SK-N-SH (cell line): Measurements from ENCODE around the gene PSMD1. TPM values are rescaled to one million over a fixed set of nuclear protein-coding genes. Genes with fewer than 3 reads are reported as not detected.

Source experiments
- CTCF ChIA-PET: fragments of 300-600, 350-600 bp; formaldehyde crosslinking; extraction: SDS; loops from one replicate; lab custom pipeline; 2021; lab: Yijun Ruan, JAX
- POLR2A ChIA-PET: fragments of 350-600 bp; sonication (Branson Sonifier 250); formaldehyde crosslinking; extraction: SDS; loops from one replicate; lab custom pipeline; 2020; ENCODE audit warnings: antibody characterized with exemption, inconsistent platforms; lab: Yijun Ruan, JAX
- DNase-seq: peaks from one replicate; pipeline ENCODE4 v3.0.0; 2012
- H2AFZ ChIP-seq: fragments of 200-600 bp; sonication (generic); 2 replicates; pipeline ENCODE4 v1.8.1; 2016; ENCODE audit warnings: antibody characterized with exemption, mild to moderate bottlenecking, low read depth
- H3F3A ChIP-seq: fragments of 200-600 bp; sonication (generic); replicated peaks from 2 replicates; pipeline ENCODE3; 2016; ENCODE audit warnings: antibody characterized with exemption, mild to moderate bottlenecking; ENCODE audit not compliant: insufficient read depth
- H3K27ac ChIP-seq, 2 experiments: fragments of 200-500 bp in 1 of 2; fragments of 200-600 bp in 1 of 2; sonication (Bioruptor generic) in 1 of 2; sonication (generic), shearing (Covaris generic) in 1 of 2; 2 replicates each; pipeline versions ENCODE4 v1.5.1 to v1.6.1; 2014 to 2016; ENCODE audit warnings: low read depth in 2 of 2, inconsistent platforms in 1 of 2, low read length in 1 of 2, mild to moderate bottlenecking in 1 of 2, mixed read lengths in 1 of 2
- H3K27me3 ChIP-seq: fragments of 200-600 bp; sonication (generic), shearing (Covaris generic); 2 replicates; pipeline ENCODE4 v1.6.1; 2016; ENCODE audit warnings: mixed run types; ENCODE audit not compliant: insufficient read depth
- H3K36me3 ChIP-seq, 2 experiments: fragments of 200-500 bp in 1 of 2; fragments of 200-600 bp in 1 of 2; sonication (Bioruptor generic) in 1 of 2; sonication (generic) in 1 of 2; replicated peaks in 1 of 2; 2 replicates each; pipeline versions ENCODE3 to v1.5.1; 2014 to 2016; ENCODE audit warnings: low read length in 1 of 2, mild to moderate bottlenecking in 1 of 2; ENCODE audit not compliant: insufficient read depth in 2 of 2, control insufficient read depth in 1 of 2
- H3K4me1 ChIP-seq, 2 experiments: fragments of 200-500 bp in 1 of 2; fragments of 200-600 bp in 1 of 2; sonication (Bioruptor generic) in 1 of 2; sonication (generic), shearing (Covaris generic) in 1 of 2; 2 replicates each; pipeline versions ENCODE4 v1.5.1 to v1.6.1; 2014 to 2016; ENCODE audit warnings: low read depth in 1 of 2, low read length in 1 of 2, mixed run types in 1 of 2; ENCODE audit not compliant: insufficient read depth in 2 of 2, control insufficient read depth in 1 of 2
- H3K4me2 ChIP-seq: fragments of 200-600 bp; sonication (generic), shearing (Covaris generic); 2 replicates; pipeline ENCODE4 v1.6.1; 2017; ENCODE audit warnings: mixed run types
- H3K4me3 ChIP-seq, 2 experiments: fragments of 200-500 bp in 1 of 2; fragments of 200-600 bp in 1 of 2; sonication (Bioruptor generic) in 1 of 2; sonication (generic), shearing (Covaris generic) in 1 of 2; 2 replicates each; pipeline versions ENCODE4 v1.5.1 to v1.8.1; 2014 to 2016; ENCODE audit warnings: low read depth in 2 of 2, inconsistent platforms in 1 of 2, low read length in 1 of 2, mild to moderate bottlenecking in 1 of 2, mixed read lengths in 1 of 2, moderate library complexity in 1 of 2
- H3K79me2 ChIP-seq: fragments of 200-600 bp; sonication (generic); 2 replicates; pipeline ENCODE4 v1.8.1; 2017; ENCODE audit warnings: mild to moderate bottlenecking; ENCODE audit not compliant: insufficient read depth
- H3K9ac ChIP-seq: fragments of 200-600 bp; sonication (generic); 2 replicates; pipeline ENCODE4 v1.6.1; 2017; ENCODE audit warnings: mixed run types
- H3K9me2 ChIP-seq: fragments of 200-600 bp; sonication (generic); 2 replicates; pipeline ENCODE4 v1.6.1; 2017; ENCODE audit warnings: mixed run types
- H3K9me3 ChIP-seq: fragments of 200-600 bp; sonication (generic); 2 replicates; pipeline ENCODE4 v1.6.1; 2017; ENCODE audit warnings: mixed run types, mild to moderate bottlenecking, moderate library complexity
- H4K20me1 ChIP-seq: fragments of 200-600 bp; sonication (generic); 2 replicates; pipeline ENCODE4 v1.6.1; 2017; ENCODE audit warnings: mild to moderate bottlenecking, mixed run types; ENCODE audit not compliant: insufficient read depth
- EZH2phosphoT487 ChIP-seq: fragments of 200-600 bp; sonication (generic); IDR thresholded peaks from 2 replicates; pipeline ENCODE4 v1.6.1; 2017; ENCODE audit warnings: low read depth, mixed run types, mild to moderate bottlenecking, antibody characterized with exemption, moderate library complexity, borderline replicate concordance
- FOXJ3 ChIP-seq: sonication (generic); formaldehyde crosslinking; IDR thresholded peaks from 2 replicates; pipeline ENCODE4 v1.5.1; 2020; ENCODE audit warnings: mild to moderate bottlenecking, missing genetic modification reagents
- GABPA ChIP-seq: IDR thresholded peaks from 2 replicates; pipeline ENCODE4 v1.4.0; 2012; ENCODE audit warnings: low read depth, mild to moderate bottlenecking
- MXI1 ChIP-seq: IDR thresholded peaks from 2 replicates; pipeline ENCODE4 v1.6.1; 2012; ENCODE audit warnings: mild to moderate bottlenecking, low read depth, low read length, improper control_type of control experiment
- NFIC ChIP-seq: IDR thresholded peaks from 2 replicates; pipeline ENCODE4 v1.4.0; 2012; ENCODE audit warnings: borderline replicate concordance
- NRF1 ChIP-seq: IDR thresholded peaks from 2 replicates; pipeline ENCODE4 v1.6.1; 2012; ENCODE audit warnings: low read depth, mild to moderate bottlenecking, low read length
- SIN3A ChIP-seq: IDR thresholded peaks from 2 replicates; pipeline ENCODE4 v1.6.1; 2012; ENCODE audit warnings: low read depth, mild to moderate bottlenecking, low read length, moderate library complexity, borderline replicate concordance
- TAF1 ChIP-seq: IDR thresholded peaks from 2 replicates; pipeline ENCODE4 v1.6.1; 2012; ENCODE audit warnings: low read depth, mild to moderate bottlenecking, low read length, moderate library complexity, borderline replicate concordance
- TEAD4 ChIP-seq: IDR thresholded peaks from 2 replicates; pipeline ENCODE4 v1.4.0; 2012; ENCODE audit warnings: mild to moderate bottlenecking, borderline replicate concordance; ENCODE audit not compliant: insufficient read depth
- YY1 ChIP-seq: IDR thresholded peaks from 2 replicates; pipeline ENCODE4 v1.4.0; 2012; ENCODE audit warnings: low read depth, mild to moderate bottlenecking
- WGBS: methylation state at CpG from one replicate; pipeline ENCODE4 v1.1.6; 2017; ENCODE audit warnings: low lambda C conversion rate; 5-methylcytosine and 5-hydroxymethylcytosine counted together
- polyA plus RNA-seq, 3 experiments: library from polyadenylated mRNA; depleted of rRNA; stranded (reverse); fragments of >200 nt; gene quantifications; 2 replicates each; pipeline ENCODE4 v1.2.3, GENCODE V29; 2012
- TF ChIP-seq, protein P1 (sequence below): fragments of 150-350 bp; IDR thresholded peaks from 2 replicates; pipeline ENCODE4 v1.6.1; 2016; ENCODE audit warnings: mild to moderate bottlenecking, low read depth, low read length
- TF ChIP-seq, protein P2 (sequence below): IDR thresholded peaks from 2 replicates; pipeline ENCODE4; 2012
- TF ChIP-seq, protein P3 (sequence below): IDR thresholded peaks from 2 replicates; pipeline ENCODE4 v1.4.0; 2012; ENCODE audit warnings: low read depth, borderline replicate concordance
- TF ChIP-seq, protein P4 (sequence below): fragments of 200-600 bp; sonication (generic); IDR thresholded peaks from 2 replicates; pipeline ENCODE4 v1.6.1; 2017; ENCODE audit warnings: antibody characterized with exemption, mild to moderate bottlenecking, moderate library complexity

The PSMD1 gene
- polyA plus RNA-seq, 1 of the 3 experiments (the other 2 are of a cell fraction) = 92.3 TPM

DNA sequence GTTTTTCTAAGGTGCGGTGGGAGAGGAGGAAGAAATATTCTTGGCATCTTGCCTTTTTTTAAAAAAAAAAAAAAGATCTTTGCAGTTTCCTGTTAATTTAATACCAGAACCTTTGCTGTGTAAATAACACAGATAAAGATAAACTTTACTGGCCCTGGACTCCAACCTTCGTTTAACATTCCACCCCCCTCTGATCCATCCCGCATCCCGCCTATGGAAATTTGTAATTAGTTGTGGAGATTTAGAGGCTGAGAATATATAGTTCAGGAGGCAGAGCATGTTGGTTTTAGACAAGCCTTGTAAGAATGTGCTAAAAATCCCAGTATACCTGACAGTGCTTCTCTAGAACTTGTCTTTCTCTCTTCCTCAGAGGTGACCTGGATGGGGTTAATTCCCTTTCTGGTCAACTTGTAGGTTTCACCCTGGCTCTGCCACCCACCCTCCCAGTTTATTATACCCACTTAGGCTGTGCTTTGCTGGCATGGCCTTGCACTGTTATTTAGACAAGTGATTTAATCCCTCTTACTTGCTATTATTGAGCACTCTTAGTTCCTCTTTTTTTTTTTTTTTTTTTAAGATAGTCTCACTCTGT lies 22.3 kb upstream of the PSMD1 start:
- CTCF ChIA-PET = interaction anchor here (1.0 kb wide), 2 partner anchors 18 to 186 kb away, joined by 3 read pairs; no protein-coding TSS in a partner anchor
- H3K27me3 ChIP-seq = peaks cover 39% of the 10 kb centered on the region
- POLR2A ChIA-PET = no interaction called here

DNA sequence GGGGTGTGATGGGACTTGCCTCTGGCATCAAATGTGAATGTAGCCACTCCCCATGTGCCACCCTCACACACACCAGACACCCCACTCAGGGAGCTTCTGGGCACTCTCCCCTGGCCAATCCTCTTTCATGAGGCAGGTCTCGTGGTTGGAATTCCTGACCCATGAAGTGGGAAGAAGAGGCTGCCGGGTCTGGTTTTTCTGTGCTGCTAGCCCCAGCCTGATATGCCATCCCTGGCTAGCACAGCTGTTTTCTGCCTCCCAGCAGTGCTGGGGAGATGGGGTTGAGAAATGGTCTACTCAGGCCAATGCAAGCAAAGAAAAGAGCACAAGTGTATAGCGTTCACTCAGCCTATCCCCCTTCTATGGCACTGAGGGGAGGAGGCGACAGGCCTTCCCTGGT lies 20.5 kb upstream of the PSMD1 start:
- Histone ChIP-seq H3K27me3 (peaks cover 39% of the 10 kb centered on the region), H3K9me2 (no peaks in the 10 kb centered on the region), H3F3A (no peaks in the 10 kb centered on the region), H3K9me3 (no peaks in the 10 kb centered on the region), H2AFZ (no peak overlapping the region), H4K20me1 (no peaks in the 10 kb centered on the region), H3K27ac (no peak overlapping the region), H3K9ac (no peak overlapping the region), H3K36me3 (no peaks in the 10 kb centered on the region), H3K79me2 (no peaks in the 10 kb centered on the region), H3K4me1 (peaks cover 0 to 6% of the 10 kb centered on the region in 2 experiments; a peak in 1 of 4 replicates), H3K4me3 (no peak overlapping the region), H3K4me2 (no peak overlapping the region)
- no peak for TF ChIP-seq NFIC
- TF ChIP-seq EZH2phosphoT487 = no peak
- TF ChIP-seq, protein P1, sequence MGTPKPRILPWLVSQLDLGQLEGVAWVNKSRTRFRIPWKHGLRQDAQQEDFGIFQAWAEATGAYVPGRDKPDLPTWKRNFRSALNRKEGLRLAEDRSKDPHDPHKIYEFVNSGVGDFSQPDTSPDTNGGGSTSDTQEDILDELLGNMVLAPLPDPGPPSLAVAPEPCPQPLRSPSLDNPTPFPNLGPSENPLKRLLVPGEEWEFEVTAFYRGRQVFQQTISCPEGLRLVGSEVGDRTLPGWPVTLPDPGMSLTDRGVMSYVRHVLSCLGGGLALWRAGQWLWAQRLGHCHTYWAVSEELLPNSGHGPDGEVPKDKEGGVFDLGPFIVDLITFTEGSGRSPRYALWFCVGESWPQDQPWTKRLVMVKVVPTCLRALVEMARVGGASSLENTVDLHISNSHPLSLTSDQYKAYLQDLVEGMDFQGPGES = no peak
- no peak for TF ChIP-seq TAF1
- no peak for TF ChIP-seq NRF1
- DNase-seq = no peak
- ChIA-PET CTCF (interaction anchor here (0.8 to 1.5 kb wide), 3 partner anchors 14 to 212 kb away, joined by 3 read pairs; no protein-coding TSS in a partner anchor), POLR2A (no interaction called here)
- WGBS = 55% methylated on average over 3 of the region's 4 CpGs

More for the DNA sequence above, 22.3 kb upstream of the PSMD1 start:
- Histone ChIP-seq H3K9me2 (no peaks in the 10 kb centered on the region), H4K20me1 (no peaks in the 10 kb centered on the region)
- WGBS = 55% methylated on average over 4 of the region's 4 CpGs
- TF ChIP-seq GABPA (no peak), YY1 (no peak), SIN3A (no peak), TEAD4 (no peak)
- TF ChIP-seq, all 33 proteins: peak for 0
- Histone ChIP-seq H3K36me3 (no peaks in the 10 kb centered on the region), H3K27ac (no peak overlapping the region), H3K4me1 (peaks cover 0 to 6% of the 10 kb centered on the region in 2 experiments; a peak in 1 of 4 replicates), H3K79me2 (no peaks in the 10 kb centered on the region), H3K9me3 (no peaks in the 10 kb centered on the region), H3K4me2 (no peak overlapping the region), H2AFZ (no peak overlapping the region), H3K4me3 (no peak overlapping the region), H3F3A (no peaks in the 10 kb centered on the region), H3K9ac (no peak overlapping the region)
- no peak for DNase-seq

DNA sequence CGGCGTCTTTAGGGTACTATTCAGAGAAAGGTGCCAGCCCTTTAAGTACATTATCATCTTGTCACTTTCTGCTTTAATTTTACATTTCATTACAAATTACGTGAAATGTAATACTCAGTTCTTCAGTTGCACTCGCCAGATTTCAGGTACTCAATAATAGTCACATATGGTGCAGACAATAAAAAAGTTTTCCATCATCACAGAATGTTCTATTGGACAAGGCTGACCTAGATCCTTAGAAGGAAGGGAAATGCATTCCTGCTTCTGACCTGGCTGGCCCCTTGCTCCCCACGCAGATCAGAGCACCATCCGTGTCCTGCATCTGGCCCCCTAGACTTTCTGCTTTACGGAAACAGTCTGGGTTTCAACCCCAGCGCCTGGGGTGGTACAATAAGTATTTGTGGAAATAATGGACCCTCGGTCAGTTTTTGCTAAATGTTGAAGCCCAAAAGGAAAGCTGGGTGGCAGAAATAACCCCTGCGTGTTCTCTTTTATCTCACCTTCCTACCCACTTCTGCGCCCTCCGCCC lies 20.0 kb upstream of the PSMD1 start:
- Histone ChIP-seq H2AFZ (no peak overlapping the region), H3K79me2 (no peaks in the 10 kb centered on the region), H3K9ac (no peak overlapping the region), H3K9me2 (no peaks in the 10 kb centered on the region), H3K27me3 (peaks cover 39% of the 10 kb centered on the region), H3K4me3 (no peak overlapping the region; a peak in 1 of 4 replicates), H3K4me2 (no peak overlapping the region), H3F3A (no peaks in the 10 kb centered on the region), H3K36me3 (no peaks in the 10 kb centered on the region), H3K9me3 (no peaks in the 10 kb centered on the region), H3K27ac (no peak overlapping the region), H4K20me1 (no peaks in the 10 kb centered on the region), H3K4me1 (peaks cover 0 to 6% of the 10 kb centered on the region in 2 experiments; a peak in 1 of 4 replicates)
- no peak for DNase-seq
- ChIA-PET POLR2A (no interaction called here), CTCF (interaction anchor here (0.8 to 6.6 kb wide), 5 partner anchors 14 to 212 kb away, joined by 3 to 39 read pairs (median 3); no protein-coding TSS in a partner anchor)
- WGBS = 55% methylated on average over 12 of the region's 12 CpGs
- TF ChIP-seq, protein P2, sequence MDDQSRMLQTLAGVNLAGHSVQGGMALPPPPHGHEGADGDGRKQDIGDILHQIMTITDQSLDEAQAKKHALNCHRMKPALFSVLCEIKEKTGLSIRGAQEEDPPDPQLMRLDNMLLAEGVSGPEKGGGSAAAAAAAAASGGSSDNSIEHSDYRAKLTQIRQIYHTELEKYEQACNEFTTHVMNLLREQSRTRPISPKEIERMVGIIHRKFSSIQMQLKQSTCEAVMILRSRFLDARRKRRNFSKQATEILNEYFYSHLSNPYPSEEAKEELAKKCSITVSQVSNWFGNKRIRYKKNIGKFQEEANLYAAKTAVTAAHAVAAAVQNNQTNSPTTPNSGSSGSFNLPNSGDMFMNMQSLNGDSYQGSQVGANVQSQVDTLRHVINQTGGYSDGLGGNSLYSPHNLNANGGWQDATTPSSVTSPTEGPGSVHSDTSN = no peak
- TF ChIP-seq FOXJ3 (CRISPR knock-in tag) = no peak
- no peak for TF ChIP-seq MXI1
- TF ChIP-seq, protein P3, sequence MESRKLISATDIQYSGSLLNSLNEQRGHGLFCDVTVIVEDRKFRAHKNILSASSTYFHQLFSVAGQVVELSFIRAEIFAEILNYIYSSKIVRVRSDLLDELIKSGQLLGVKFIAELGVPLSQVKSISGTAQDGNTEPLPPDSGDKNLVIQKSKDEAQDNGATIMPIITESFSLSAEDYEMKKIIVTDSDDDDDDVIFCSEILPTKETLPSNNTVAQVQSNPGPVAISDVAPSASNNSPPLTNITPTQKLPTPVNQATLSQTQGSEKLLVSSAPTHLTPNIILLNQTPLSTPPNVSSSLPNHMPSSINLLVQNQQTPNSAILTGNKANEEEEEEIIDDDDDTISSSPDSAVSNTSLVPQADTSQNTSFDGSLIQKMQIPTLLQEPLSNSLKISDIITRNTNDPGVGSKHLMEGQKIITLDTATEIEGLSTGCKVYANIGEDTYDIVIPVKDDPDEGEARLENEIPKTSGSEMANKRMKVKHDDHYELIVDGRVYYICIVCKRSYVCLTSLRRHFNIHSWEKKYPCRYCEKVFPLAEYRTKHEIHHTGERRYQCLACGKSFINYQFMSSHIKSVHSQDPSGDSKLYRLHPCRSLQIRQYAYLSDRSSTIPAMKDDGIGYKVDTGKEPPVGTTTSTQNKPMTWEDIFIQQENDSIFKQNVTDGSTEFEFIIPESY = no peak
- TF ChIP-seq TEAD4 = no peak
- no peak for TF ChIP-seq NFIC
- TF ChIP-seq, protein P4, sequence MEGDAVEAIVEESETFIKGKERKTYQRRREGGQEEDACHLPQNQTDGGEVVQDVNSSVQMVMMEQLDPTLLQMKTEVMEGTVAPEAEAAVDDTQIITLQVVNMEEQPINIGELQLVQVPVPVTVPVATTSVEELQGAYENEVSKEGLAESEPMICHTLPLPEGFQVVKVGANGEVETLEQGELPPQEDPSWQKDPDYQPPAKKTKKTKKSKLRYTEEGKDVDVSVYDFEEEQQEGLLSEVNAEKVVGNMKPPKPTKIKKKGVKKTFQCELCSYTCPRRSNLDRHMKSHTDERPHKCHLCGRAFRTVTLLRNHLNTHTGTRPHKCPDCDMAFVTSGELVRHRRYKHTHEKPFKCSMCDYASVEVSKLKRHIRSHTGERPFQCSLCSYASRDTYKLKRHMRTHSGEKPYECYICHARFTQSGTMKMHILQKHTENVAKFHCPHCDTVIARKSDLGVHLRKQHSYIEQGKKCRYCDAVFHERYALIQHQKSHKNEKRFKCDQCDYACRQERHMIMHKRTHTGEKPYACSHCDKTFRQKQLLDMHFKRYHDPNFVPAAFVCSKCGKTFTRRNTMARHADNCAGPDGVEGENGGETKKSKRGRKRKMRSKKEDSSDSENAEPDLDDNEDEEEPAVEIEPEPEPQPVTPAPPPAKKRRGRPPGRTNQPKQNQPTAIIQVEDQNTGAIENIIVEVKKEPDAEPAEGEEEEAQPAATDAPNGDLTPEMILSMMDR = no peak
